ENCODE results near the gene SPEM3. TPM values are rescaled to one million over a fixed set of nuclear protein-coding genes. Genes with fewer than 3 reads are reported as not detected.

Gene SPEM3
- total RNA-seq: not detected

- Histone ChIP-seq H3K27me3 (no peaks in the 10 kb centered on the region), H3K27ac (no peak within 1 kb of the TSS), H3K4me1 (no peaks in the 10 kb centered on the region), H3K36me3 (no peaks in the 10 kb centered on the region), H3K4me3 (no peak within 1 kb of the TSS), H3K9me3 (no peaks in the 10 kb centered on the region)
- no peak for DNase-seq
- WGBS, 2 donors (ENCODE audit: low coverage in 1 of 2): 74% methylated on average over 5 of the region's 5 CpGs; no CpG with 5 or more reads in 1 of the 2 donors
- no peak for TF ChIP-seq POLR2AphosphoS5 (IDR thresholded peaks at IDR 0.05)
- TF ChIP-seq EP300 (IDR thresholded peaks at IDR 0.05; ENCODE audit: low read depth): no peak
- in situ Hi-C loops (cut with MboI; ENCODE audit: low pct_ligation_motif_present in 1 of 4, low pct_unique_long_range_greater_than_20kb in 1 of 4, low sequenced_read_pairs in 3 of 4): no loop called here
- intact Hi-C loops (cut with DNase I; ENCODE audit: low total_unique reads): no loop called here
Measured at GRCh38 chr17:7428557-7428956, at the start of gene SPEM3. SPEM3 (plus strand) TSS chr17:7428857; CDS start chr17:7428903, 46 bp downstream.

- H3K36me3 ChIP-seq: no peaks in the 10 kb centered on the region
- no peak overlapping the region for H3K27ac ChIP-seq
- no peak for TF ChIP-seq CTCF (IDR thresholded peaks at IDR 0.05)
- no peak for TF ChIP-seq EP300 (IDR thresholded peaks at IDR 0.05; ENCODE audit: low read depth)
- TF ChIP-seq POLR2A (IDR thresholded peaks at IDR 0.05): no peak
- TF ChIP-seq POLR2AphosphoS5 (IDR thresholded peaks at IDR 0.05): no peak
- peaks cover 6 to 22% (median 21%) of the 10 kb centered on the region in 4 donors for H3K4me1 ChIP-seq
- WGBS, 2 donors (ENCODE audit: low coverage in 1 of 2): 95 to 97% methylated on average over 3 of the region's 3 CpGs
- in situ Hi-C loops (cut with MboI; ENCODE audit: low pct_ligation_motif_present in 1 of 4, low pct_unique_long_range_greater_than_20kb in 1 of 4, low sequenced_read_pairs in 3 of 4): no loop called here
- DNase-seq: no peak
- no peaks in the 10 kb centered on the region for H3K9me3 ChIP-seq
- H3K4me3 ChIP-seq: no peak overlapping the region
- no peaks in the 10 kb centered on the region for H3K27me3 ChIP-seq
- intact Hi-C loops (cut with DNase I; ENCODE audit: low total_unique reads): no loop called here
Measured at GRCh38 chr17:7379134-7379533, 49.5 kb upstream of the SPEM3 start.

- DNase-seq: peak; percentile 68
- H3K9me3 ChIP-seq: no peaks in the 10 kb centered on the region
- H3K27ac ChIP-seq: peak overlapping the region; percentile 74 to 85 (median 81)
- in situ Hi-C loops (cut with MboI; ENCODE audit: low pct_ligation_motif_present in 1 of 4, low pct_unique_long_range_greater_than_20kb in 1 of 4, low sequenced_read_pairs in 3 of 4) (no loop called here), intact Hi-C loops (cut with DNase I; ENCODE audit: low total_unique reads) (no loop called here)
- H3K4me1 ChIP-seq: peaks cover 6 to 22% (median 22%) of the 10 kb centered on the region in 4 donors
- no peaks in the 10 kb centered on the region for H3K36me3 ChIP-seq
- 43% methylated on average over 7 of the region's 7 CpGs; no CpG with 5 or more reads in 1 of the 2 donors for WGBS, 2 donors (ENCODE audit: low coverage in 1 of 2)
- peak overlapping the region in 3 of 4 donors; percentile 53 to 66 (median 53) for H3K4me3 ChIP-seq
- no peaks in the 10 kb centered on the region for H3K27me3 ChIP-seq
- TF ChIP-seq POLR2AphosphoS5 (IDR thresholded peaks at IDR 0.05) (no peak), EP300 (IDR thresholded peaks at IDR 0.05; ENCODE audit: low read depth) (no peak), POLR2A (IDR thresholded peaks at IDR 0.05) (no peak), CTCF (IDR thresholded peaks at IDR 0.05) (no peak)
Measured at GRCh38 chr17:7380321-7380720, 48.3 kb upstream of the SPEM3 start.

GRCh38 chr17:7380855-7381683 is 47.6 kb upstream of the SPEM3 start, which contains the start of gene TNK1:
TNK1 (plus strand) TSS chr17:7381089; CDS start chr17:7382927, 1,838 bp downstream.
- Histone ChIP-seq H3K27ac (peak within 1 kb of the TSS; percentile 74 to 85 (median 81)), H3K4me1 (peaks cover 6 to 22% (median 22%) of the 10 kb centered on the region in 4 donors), H3K36me3 (no peaks in the 10 kb centered on the region), H3K9me3 (no peaks in the 10 kb centered on the region), H3K4me3 (peak within 1 kb of the TSS; percentile 21 to 66 (median 53)), H3K27me3 (no peaks in the 10 kb centered on the region)
- peak; percentile 87 for DNase-seq
- TF ChIP-seq EP300 (IDR thresholded peaks at IDR 0.05; ENCODE audit: low read depth): no peak
- peak; percentile 69 to 94 (median 90) for TF ChIP-seq POLR2AphosphoS5 (IDR thresholded peaks at IDR 0.05)
- peak; percentile 91 for TF ChIP-seq POLR2A (IDR thresholded peaks at IDR 0.05)
- in situ Hi-C loops (cut with MboI; ENCODE audit: low pct_ligation_motif_present in 1 of 4, low pct_unique_long_range_greater_than_20kb in 1 of 4, low sequenced_read_pairs in 3 of 4) (no loop called here), intact Hi-C loops (cut with DNase I; ENCODE audit: low total_unique reads) (no loop called here)
- 5 to 8% methylated on average over 9 to 48 of the region's 52 CpGs for WGBS, 2 donors (ENCODE audit: low coverage in 1 of 2)

- no peaks in the 10 kb centered on the region for H3K36me3 ChIP-seq
- WGBS, 2 donors (ENCODE audit: low coverage in 1 of 2): 92 to 100% methylated on average over 1 to 10 of the region's 10 CpGs
- intact Hi-C loops (cut with DNase I; ENCODE audit: low total_unique reads): no loop called here
- no peaks in the 10 kb centered on the region for H3K27me3 ChIP-seq
- no peaks in the 10 kb centered on the region for H3K9me3 ChIP-seq
- in situ Hi-C loops (cut with MboI; ENCODE audit: low pct_ligation_motif_present in 1 of 4, low pct_unique_long_range_greater_than_20kb in 1 of 4, low sequenced_read_pairs in 3 of 4): no loop called here
- no peak overlapping the region for H3K4me3 ChIP-seq
- no peak for DNase-seq
- TF ChIP-seq EP300 (IDR thresholded peaks at IDR 0.05; ENCODE audit: low read depth) (no peak), POLR2A (IDR thresholded peaks at IDR 0.05) (no peak), CTCF (IDR thresholded peaks at IDR 0.05) (no peak), POLR2AphosphoS5 (IDR thresholded peaks at IDR 0.05) (no peak)
- no peak overlapping the region for H3K27ac ChIP-seq
- H3K4me1 ChIP-seq: peaks cover 6 to 22% (median 22%) of the 10 kb centered on the region in 4 donors
Measured at GRCh38 chr17:7382901-7383300, 45.8 kb upstream of the SPEM3 start.
